Measurements from ENCODE around the gene UCN2. TPM values are rescaled to one million over a fixed set of nuclear protein-coding genes. Genes with fewer than 3 reads are reported as not detected.

The UCN2 gene
- total and polyA plus RNA-seq, 2 of the 4 experiments (the other 2 are of a cell fraction): 0.54 to 2.7 TPM

DNA sequence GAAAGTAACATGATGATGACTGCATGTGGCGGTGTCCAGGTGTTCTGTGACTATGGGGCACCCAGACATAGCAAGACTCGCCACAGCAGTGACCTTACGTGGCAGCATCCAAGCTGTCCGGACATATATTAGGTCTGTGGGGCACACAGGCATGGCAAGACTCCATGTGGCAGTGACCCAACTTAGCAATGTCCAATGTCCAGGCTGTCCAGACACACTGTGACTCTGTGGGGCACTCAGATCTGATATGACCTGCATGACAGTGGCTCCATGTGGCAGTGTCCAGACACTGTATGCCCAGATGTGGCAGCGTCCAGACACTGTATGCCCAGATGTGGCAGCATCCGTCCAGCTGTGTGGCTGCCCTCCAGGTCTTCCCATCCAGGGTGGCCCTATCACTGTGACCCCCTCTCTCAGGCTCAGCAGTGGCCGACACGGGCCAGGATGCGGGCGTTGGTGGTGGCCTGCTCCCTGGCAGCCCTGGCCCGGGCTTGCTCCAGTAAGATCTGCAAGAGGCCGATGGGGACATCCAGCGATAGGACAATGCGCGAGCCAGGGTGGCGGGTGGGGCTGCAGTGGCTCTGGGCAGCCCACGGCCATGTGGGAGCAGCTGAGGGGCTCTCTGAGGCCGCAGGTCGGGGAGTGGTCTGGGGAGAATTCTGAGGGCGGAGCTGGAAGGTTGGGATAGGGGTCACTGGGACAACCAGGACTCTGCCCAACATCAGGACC, 1.1 kb downstream of the UCN2 start (continued):
- TF ChIP-seq, protein P1, sequence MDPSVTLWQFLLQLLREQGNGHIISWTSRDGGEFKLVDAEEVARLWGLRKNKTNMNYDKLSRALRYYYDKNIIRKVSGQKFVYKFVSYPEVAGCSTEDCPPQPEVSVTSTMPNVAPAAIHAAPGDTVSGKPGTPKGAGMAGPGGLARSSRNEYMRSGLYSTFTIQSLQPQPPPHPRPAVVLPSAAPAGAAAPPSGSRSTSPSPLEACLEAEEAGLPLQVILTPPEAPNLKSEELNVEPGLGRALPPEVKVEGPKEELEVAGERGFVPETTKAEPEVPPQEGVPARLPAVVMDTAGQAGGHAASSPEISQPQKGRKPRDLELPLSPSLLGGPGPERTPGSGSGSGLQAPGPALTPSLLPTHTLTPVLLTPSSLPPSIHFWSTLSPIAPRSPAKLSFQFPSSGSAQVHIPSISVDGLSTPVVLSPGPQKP (IDR thresholded peaks at IDR 0.05; ENCODE audit: borderline replicate concordance, low read depth, low read length): no peak
- TF ChIP-seq RFX5 (IDR thresholded peaks at IDR 0.05; ENCODE audit: low read depth, low read length): no peak
- no peak for TF ChIP-seq RAD21 (IDR thresholded peaks at IDR 0.05; ENCODE audit: low read length)
- TF ChIP-seq POLR2A (IDR thresholded peaks at IDR 0.05; ENCODE audit: low read depth, low read length): no peak
- TF ChIP-seq SMC3 (IDR thresholded peaks at IDR 0.05; ENCODE audit: low read depth, low read length): no peak
